Stimulated activated CD4-positive, alpha-beta T cell treated with anti-CD3 and anti-CD28 coated beads, Interleukin-15, amount 100 ng/mL, for 1 hour (primary cell): ENCODE measurements around the gene SLC25A31.

Source experiments
- DNase-seq, 2 donors: peaks; one replicate each; pipeline ENCODE4 v3.0.0-alpha.2; 2020; ENCODE audit warnings: low read depth in 1 of 2, low spot score in 1 of 2

Gene SLC25A31

DNA sequence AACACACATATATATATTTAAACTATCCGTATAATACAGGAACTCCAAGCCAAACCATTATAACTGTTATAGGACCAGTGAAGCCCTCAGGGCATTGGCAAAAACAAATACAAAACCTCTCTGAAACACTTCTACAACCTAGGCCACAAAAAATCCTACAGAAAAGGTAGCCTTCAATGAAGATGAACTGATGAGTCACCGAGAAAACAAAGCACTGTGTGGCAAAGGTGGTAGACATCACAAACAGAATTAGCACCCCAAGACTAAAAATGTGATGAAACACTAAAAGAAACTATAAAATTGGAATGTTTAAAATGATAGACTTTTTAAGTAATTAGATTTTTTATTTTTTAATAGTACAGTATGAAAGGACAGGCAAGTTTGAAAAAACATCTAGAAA lies 46.4 kb downstream of the SLC25A31 start:
- no peak for DNase-seq

DNA sequence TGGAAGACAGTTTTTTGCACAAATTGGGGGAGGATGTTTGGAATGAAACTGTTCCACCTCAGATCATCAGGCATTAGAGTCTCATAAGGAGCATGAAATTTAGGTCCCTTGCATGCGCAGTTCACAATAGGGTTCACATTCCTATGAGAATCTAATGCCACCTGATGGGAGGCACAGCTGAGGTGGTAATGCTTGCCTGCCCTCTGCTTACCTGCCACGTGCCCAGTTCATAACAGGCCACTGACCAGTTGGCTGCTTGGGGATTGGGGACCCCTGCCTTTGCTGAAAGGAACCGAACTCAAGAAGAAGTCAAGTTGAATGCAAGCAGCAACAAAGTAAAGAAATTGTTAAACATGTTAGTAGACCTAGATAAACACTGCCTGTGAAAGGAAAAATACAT lies 47.3 kb downstream of the SLC25A31 start:
- DNase-seq = no peak

DNA sequence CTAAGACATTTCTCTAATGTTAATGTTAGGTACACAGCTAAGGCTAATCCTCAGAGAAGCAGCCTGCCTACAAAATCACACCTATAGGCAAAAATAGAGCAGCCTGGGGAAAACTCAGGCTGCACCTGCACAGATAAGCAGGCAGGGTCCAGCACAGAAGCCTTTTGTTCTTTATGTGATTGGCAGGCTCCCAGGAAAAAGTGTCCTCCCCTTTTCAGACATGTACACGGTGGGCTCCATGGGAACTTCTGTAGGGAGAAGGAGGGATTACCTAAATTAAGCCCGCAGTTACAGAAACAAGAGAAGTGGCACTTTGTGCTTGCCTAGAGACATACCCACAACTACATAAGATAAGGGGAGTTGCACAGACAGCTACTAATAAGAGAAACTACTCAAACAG lies 47.9 kb downstream of the SLC25A31 start:
- no peak for DNase-seq

DNA sequence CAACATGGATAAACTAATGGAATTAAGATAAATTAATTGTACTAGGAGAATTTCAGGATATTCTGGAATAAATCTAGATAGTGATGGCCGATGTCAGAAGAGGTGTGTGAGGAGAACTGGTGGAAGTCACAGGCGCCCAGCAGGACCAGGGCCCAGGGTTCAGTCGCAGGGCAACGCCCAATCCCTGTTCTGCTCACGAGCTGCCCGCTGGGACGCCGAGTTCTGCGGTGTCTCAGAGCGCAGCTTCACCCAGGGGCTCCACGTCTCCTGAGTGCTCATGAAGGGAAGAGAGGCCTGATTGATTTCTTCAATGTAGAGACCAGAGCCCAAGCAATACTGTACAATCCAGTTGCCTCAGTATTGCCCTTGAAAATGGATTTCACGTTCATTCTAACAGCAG lies 50.4 kb downstream of the SLC25A31 start:
- DNase-seq = no peak

DNA sequence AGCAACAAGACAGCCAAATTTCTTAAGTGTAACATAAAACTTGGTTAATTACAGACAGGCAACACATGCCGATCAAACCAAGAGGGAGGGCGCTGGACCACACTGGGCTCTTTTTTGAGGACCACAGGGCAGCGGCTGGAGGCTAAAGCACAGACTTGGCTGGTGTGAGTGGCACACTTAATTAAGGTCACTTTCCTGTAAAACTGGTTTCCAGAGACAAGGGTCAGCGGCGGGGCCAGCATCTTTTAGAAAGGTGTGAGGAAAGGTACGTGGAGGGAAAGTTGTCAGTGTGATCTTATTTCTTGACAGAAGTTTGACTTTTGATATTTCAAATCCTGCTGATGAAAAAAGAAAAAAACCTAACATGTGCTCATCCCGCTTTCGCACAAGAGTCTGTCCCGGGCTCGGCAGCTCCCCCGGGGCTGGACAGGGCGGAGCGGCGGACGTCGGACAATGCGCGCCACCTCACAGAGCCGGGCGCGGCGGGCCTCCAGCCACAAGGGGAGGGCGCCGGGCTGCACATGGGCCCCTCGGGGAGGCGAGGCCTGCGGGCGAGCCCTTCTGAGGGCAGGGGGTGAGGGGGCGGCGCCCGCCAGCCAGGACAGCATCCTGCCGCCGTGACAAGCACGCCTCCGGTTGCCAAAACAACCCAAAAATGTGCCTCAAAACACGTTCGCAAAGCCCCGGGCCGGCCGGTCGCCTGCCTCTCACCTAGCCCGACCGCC lies 51.3 kb downstream of the SLC25A31 start:
- no peak for DNase-seq

DNA sequence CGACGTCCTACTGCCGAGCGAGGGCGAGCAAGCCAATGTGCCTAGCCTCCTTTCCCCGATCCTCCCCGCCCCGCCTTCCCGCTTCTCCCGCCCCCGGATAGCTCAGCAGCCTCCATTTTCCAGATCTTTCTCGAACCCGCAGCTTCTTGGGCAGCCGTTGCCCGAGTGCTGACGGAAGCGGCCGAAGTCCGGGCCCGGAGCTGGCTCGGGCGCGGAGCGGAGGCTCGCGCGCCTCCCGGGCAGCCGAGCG lies 51.8 kb downstream of the SLC25A31 start:
- DNase-seq = peak in 1 of 2 donors; percentile 34

DNA sequence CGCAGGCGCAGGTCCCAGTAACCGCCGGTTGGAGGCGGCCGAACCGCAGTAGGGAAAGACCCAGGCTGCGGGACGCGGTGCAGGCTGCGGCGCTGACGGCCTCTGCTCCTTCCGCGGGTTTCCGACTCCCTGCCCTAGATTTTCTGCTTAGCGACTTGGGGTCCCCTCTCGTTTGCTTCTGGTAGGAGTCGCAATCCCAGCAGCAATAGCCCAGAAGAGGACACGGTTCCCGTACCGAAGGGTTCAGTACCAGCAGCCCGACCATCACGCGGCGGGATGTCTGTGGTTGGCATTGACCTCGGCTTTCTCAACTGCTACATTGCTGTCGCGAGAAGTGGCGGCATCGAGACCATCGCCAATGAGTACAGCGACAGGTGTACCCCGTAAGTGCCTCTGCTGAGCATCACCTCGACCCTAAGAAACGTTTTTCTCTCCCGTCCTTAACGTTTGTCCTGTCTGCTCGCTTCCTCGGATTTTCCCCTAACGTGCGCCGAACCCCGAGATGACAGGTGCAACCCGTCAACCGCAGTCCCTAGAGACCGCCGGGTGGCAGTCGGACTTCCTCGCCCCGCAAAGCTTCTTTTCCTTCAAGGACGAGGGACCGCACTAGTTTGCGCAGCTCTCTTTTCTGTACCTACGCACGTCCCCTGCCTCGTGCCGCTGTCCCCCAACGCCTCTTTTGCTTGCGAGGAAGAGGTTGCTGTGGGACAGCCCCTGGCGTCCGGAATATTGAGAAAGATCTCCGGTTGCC lies 52.2 kb downstream of the SLC25A31 start, which contains the start of gene HSPA4L:
HSPA4L (plus strand) TSS at position 48 of the 751 bp plus-strand sequence; CDS start at position 277, 229 bp downstream.
- DNase-seq = no peak

DNA sequence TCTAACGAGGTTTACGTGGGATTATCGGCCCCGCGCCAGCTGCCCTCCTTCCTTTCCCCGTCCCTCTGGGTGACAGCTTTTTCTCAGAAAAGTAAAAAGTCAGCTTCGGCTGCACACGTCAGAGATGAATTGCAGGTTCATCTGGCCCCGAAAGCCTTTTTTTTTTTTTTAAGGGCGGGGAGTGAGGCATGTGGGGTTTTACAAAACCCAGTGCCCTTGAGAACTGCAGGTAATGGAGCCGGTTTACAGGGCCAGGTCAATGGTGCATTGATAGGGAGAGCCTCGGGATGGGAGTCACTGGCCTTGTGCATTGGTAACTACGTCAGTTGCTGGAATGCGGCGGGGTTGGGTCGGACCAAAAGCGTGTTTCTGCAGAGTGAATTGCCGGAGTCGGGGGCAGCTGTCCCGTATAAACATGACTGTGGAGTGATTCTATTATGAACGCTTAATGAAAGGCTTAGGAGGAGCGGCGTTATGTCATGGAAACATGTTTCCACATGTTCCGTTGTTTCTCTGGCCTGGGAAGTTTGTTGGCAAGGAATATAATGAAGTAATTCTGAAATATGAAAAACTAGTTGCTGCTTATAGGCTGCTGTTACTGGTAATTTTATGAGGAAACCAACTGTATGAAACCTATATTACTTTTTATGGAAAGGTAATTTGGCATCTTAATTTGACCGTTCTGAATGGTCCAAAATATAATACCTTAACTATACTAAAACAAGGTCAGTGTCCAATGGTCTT lies 53.0 kb downstream of the SLC25A31 start:
- no peak for DNase-seq

DNA sequence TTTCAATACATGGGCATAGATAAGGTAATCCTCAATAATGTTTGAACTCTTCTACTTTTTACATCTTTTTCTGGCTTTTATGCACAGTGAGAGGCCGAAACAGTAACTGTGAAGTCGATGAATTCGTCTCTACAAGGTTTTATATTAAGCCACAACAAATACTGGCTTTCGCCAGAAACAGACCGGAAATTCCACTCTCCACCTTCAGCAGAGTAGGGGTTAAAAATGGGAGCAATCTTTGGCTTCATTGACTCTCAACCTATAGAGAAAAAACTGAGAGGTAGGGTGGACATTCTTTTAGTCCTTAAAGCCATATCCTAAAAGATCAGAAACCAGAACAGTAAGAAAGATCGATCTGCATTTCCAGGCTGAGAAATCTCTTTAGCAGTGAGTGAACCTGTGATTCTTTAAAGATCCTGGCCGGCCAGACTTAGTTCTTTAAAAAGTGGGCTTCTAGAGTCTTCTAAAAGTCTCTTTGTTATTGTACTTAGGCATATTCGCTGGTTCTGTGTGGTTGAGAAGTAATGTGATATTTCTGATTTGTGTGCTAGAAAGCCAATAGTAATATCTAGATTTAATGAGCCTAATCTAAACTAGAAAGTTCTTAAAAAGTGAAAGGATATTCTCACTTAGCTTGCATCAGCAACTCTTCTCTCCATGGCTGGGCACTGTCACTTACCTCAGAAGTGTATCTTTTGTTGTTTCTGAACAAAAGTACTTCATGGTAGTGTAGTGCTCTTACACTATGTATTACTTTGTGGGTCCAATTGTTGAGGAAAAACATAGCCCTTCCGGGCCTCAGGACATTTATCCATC lies 54.0 kb downstream of the SLC25A31 start:
- DNase-seq = no peak

DNA sequence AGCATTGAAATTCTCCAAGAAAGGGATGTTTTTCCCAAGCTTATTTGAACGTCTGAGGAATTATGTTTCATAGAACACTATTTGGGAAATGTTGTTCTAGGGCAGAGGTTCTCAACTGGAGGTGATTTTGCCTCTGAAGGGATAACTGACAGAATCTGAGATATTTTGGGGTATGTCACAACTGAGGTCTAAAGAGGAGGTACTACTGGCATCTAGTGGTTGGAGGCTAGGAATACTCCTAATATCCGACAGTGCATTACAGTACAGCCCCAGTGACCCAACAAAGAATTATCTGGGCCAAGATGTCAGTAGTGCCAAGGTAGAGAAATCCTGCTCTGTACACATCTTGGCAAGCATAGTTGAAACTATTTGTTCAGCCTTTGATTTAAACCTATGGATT lies 58.3 kb downstream of the SLC25A31 start:
- DNase-seq = no peak

DNA sequence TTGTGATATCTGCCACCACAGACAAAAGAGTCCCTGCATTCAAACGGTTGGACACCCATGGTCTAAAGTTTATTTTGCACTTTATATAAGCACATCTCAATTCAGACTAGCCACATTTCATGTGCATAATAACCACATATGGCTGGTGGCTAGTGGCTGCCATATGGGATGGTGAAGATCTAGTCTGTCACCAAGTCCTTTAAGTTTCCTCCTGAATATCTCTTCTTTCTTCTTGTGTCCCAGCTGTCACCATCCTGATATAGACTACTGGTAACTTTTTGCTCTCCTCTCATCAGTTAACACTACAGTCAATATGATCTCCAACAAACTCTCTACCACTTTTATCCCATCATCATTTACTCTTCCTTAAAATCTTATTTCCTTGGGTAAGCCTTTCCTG lies 61.2 kb downstream of the SLC25A31 start:
- no peak for DNase-seq

DNA sequence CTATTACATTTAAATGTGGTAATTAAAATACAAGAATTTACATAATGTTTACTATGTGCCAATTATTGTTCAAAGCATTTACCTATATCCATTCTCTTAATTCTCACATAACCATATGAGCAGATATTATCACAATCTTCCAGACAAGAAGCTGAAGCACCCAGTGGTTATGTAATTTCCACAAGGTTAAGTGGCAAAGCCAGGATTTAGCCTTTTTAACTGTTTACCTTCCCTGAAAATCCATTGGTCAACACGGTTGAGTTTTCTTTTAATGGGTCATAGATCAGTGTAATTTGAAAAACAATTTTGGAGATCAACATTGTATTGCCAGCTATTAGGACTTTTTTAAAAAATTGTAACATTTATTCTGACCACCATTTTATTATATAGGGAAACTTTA lies 63.3 kb downstream of the SLC25A31 start:
- DNase-seq = no peak

DNA sequence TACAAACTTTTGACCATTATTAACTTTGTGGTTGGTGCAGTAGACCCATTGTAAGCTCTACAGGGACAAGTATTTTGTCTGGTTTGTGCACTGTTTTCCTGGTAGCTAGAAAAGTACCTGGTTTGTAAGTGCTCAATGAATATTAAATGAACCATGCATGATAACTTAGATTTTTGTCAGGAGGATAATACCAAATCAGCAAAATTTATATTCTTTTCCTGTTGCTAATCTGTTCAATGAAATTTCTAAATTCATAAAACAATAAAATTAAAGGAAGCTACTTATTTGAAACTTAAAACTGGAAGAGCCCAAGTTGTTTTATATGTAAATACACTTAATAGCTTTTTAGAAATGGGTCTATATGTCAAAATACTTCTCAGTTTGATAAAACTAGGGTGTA lies 69.5 kb downstream of the SLC25A31 start:
- no peak for DNase-seq

DNA sequence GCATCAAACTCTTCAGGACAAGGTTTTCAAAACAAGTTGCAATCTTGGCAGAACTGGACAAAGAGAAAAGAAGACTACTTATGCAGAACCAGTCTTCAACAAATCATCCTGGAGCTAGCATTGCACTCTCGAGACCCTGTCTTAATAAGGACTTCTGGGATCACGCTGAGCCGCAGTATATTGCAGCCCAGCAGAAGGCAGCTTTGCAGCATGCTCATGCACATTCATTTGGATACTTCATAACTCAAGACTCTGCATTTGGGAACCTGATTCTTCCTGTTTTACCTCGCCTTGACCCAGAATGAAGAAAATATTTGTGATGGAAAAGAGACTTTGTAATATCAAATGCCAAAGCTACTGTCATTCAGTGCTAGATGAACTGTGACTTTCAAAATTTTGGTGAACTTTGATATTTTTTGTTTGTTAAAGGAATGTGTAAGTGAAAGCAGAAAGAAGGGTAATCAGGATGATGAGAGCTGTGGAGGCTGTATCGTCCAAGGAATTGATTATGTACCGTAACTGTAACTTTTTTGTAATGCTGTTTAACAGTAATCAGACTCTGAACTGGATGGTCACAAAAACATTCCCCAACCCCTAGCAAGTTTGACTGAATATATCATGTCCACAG lies 79.1 kb downstream of the SLC25A31 start:
- no peak for DNase-seq

DNA sequence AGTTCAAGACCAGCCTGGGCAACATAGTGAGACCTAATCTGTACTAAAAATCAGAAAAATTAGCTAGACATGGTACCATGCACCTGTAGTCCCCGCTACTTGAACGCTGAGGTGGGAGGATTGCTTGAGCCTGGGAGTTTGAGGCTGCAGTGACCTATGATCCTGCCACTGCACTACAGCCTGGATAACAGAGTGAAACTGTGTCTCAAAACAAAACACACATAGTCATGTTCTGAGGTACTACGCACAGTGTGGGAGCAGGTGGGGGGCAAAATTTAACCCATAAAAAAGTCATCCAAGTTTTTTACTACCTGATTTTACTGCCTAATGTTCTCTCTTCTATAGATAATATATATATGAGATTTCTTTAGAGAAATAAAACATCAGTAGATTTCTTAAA lies 80.4 kb downstream of the SLC25A31 start:
- DNase-seq = no peak

DNA sequence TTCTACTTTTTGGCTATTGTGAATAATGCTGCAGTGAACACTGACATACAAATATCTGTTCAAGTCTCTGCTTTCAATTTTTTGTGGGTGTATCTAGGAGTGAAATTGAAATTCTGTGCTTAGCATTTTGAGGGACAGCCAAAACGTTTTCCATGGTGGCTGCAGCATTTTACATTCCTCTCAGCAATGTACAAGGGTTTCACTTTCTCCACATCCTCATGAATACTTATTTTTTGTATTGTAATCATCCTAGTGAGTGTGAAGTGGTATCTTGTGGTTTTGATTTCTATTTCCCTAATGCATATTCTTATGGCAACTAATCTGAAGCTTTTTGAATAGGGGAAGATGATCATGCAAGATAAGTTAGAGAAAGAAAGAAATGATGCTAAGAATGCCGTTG lies 92.2 kb downstream of the SLC25A31 start:
- DNase-seq = no peak
